HG02943 (cell line): ENCODE data around the gene ARHGEF1.

Experiments used
- ATAC-seq: cut with Tn5 transposase; IDR thresholded peaks from one replicate; pipeline ENCODE4 v1.9.1; 2021; ENCODE audit warnings: mild to moderate bottlenecking, low read depth, moderate library complexity; ENCODE audit not compliant: unreplicated experiment

Gene ARHGEF1

GRCh38 chr19:41880329-41880708 is 2.7 kb upstream of the ARHGEF1 start:
- ATAC-seq: no peak

GRCh38 chr19:41883463-41883820 is 458 bp downstream of the ARHGEF1 start:
- ATAC-seq: no peak

GRCh38 chr19:41883821-41884733 is 1.1 kb downstream of the ARHGEF1 start:
- peak; percentile 69 for ATAC-seq

GRCh38 chr19:41886761-41887710 is 4.1 kb downstream of the ARHGEF1 start:
- ATAC-seq: no peak

- ATAC-seq: no peak
These were observed 4.9 kb downstream of the ARHGEF1 start for GRCh38 chr19:41887711-41888382.

- no peak for ATAC-seq
These were observed 5.9 kb downstream of the ARHGEF1 start for GRCh38 chr19:41888926-41889325.

GRCh38 chr19:41889896-41890295 is 6.9 kb downstream of the ARHGEF1 start:
- ATAC-seq: no peak

- ATAC-seq: no peak
These were observed 8.0 kb downstream of the ARHGEF1 start for GRCh38 chr19:41890936-41891335.

- no peak for ATAC-seq
These were observed 9.4 kb downstream of the ARHGEF1 start for GRCh38 chr19:41892173-41892902.

GRCh38 chr19:41893899-41894298 is 10.9 kb downstream of the ARHGEF1 start:
- ATAC-seq: no peak

GRCh38 chr19:41894350-41894749 is 11.4 kb downstream of the ARHGEF1 start:
- no peak for ATAC-seq

- ATAC-seq: no peak
These were observed 13.0 kb downstream of the ARHGEF1 start for GRCh38 chr19:41895745-41896580.

GRCh38 chr19:41896581-41896942 is 13.6 kb downstream of the ARHGEF1 start:
- no peak for ATAC-seq

- ATAC-seq: no peak
These were observed 14.2 kb downstream of the ARHGEF1 start for GRCh38 chr19:41897181-41897580.

- no peak for ATAC-seq
These were observed 14.8 kb downstream of the ARHGEF1 start for GRCh38 chr19:41897820-41898219.

- ATAC-seq: no peak
These were observed 15.3 kb downstream of the ARHGEF1 start for GRCh38 chr19:41898235-41898634.

- no peak for ATAC-seq
These were observed 18.9 kb downstream of the ARHGEF1 start for GRCh38 chr19:41901707-41902360.

GRCh38 chr19:41902594-41902993 is 19.6 kb downstream of the ARHGEF1 start:
- no peak for ATAC-seq
